Measurements from ENCODE around the gene RAI14. TPM values are rescaled to one million over a fixed set of nuclear protein-coding genes. Genes with fewer than 3 reads are reported as not detected.

The RAI14 gene
- total RNA-seq, 1 donor from 2014 or later, result 127 TPM

DNA sequence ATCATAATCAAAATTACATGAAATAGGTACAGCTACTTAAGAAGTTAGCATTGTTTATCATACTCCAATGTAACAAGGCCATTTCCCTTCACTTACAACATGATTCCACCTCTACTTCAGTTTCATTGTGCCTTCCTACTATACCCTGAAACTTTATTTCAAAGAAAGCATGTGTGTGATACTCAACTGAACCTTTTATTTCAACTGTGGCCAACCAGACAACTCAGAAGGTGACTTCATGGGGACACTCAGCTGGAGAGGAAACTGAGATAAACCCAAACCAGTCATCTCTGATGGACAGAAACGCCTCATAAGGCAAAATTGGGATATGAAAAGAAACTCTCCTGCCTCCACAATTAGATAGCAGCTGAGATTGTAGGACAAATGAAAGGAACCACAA, 177.0 kb downstream of the RAI14 start:
- H3K27ac Mint-ChIP-seq (ENCODE audit: unreplicated experiment), result no peak overlapping the region
- H3K27me3 Mint-ChIP-seq (ENCODE audit: unreplicated experiment), result peaks cover under 1% of the 10 kb centered on the region
- no peak overlapping the region for H3K4me3 Mint-ChIP-seq (ENCODE audit: unreplicated experiment)
- TF ChIP-seq, protein P1, sequence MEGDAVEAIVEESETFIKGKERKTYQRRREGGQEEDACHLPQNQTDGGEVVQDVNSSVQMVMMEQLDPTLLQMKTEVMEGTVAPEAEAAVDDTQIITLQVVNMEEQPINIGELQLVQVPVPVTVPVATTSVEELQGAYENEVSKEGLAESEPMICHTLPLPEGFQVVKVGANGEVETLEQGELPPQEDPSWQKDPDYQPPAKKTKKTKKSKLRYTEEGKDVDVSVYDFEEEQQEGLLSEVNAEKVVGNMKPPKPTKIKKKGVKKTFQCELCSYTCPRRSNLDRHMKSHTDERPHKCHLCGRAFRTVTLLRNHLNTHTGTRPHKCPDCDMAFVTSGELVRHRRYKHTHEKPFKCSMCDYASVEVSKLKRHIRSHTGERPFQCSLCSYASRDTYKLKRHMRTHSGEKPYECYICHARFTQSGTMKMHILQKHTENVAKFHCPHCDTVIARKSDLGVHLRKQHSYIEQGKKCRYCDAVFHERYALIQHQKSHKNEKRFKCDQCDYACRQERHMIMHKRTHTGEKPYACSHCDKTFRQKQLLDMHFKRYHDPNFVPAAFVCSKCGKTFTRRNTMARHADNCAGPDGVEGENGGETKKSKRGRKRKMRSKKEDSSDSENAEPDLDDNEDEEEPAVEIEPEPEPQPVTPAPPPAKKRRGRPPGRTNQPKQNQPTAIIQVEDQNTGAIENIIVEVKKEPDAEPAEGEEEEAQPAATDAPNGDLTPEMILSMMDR (IDR thresholded peaks at IDR 0.05; ENCODE audit: unreplicated experiment), result no peak
- H3K9me3 Mint-ChIP-seq (ENCODE audit: unreplicated experiment), result no peaks in the 10 kb centered on the region
- peaks cover 38% of the 10 kb centered on the region for H3K36me3 Mint-ChIP-seq (ENCODE audit: low read depth, unreplicated experiment)
- DNase-seq (ENCODE audit: low spot score), result no peak
- no peaks in the 10 kb centered on the region for H3K4me1 Mint-ChIP-seq (ENCODE audit: unreplicated experiment)

DNA sequence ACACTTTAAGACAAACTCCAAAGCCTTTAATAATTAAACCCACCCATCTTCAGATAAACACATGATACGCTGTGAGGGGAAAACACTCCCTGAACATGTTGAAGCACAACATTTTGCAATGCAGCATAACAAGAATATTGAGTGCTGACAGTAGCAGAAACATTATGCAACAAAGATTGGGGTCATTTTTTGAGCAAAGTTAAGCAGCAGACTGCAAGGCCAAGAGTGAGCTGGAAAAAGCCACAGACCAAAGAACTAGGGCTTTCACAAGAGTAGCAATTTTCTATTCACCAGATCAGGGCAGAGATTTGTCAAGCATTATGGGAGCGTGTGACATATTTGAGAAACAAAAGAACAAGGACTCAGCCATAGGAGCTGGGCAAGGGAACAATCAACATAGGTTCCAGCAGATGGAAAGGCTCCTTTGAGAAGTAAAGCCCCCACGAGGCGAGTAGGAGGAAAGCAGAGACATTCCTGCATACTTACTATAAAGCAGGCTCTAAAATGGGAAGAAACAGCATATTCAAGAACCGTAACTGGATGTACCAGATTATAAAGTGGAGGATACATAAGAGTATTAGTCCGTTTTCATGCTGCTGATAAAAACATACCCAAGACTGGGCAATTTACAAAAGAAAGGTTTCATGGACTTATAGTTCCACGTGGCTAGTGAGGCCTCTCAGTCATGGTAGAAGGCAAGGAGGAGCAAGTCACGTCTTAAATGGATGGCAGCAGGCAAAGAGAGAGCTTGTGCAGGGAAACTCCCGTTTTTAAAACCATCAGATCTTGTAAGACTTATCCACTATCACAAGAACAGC, 178.1 kb downstream of the RAI14 start:
- Mint-ChIP-seq H3K4me1 (ENCODE audit: unreplicated experiment) (peaks cover under 1% of the 10 kb centered on the region), H3K27me3 (ENCODE audit: unreplicated experiment) (peaks cover 3% of the 10 kb centered on the region), H3K4me3 (ENCODE audit: unreplicated experiment) (no peak overlapping the region), H3K9me3 (ENCODE audit: unreplicated experiment) (no peaks in the 10 kb centered on the region), H3K36me3 (ENCODE audit: low read depth, unreplicated experiment) (peaks cover 33% of the 10 kb centered on the region), H3K27ac (ENCODE audit: unreplicated experiment) (no peak overlapping the region)
- TF ChIP-seq, protein P1 (IDR thresholded peaks at IDR 0.05; ENCODE audit: unreplicated experiment), result no peak
- DNase-seq (ENCODE audit: low spot score), result no peak

DNA sequence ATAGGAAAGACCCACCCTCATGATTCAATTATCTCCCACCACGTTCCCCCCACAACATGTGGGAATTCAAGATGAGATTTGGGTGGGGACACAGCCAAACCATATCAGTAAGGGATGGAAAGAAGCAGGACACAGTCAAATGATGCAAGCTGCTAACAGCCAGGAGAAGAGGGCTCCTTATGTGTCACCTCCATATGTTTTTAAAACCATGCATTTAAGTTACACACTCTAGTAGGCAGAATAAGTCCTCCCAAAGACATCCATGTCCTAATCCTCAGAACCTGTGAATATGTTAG, 178.6 kb downstream of the RAI14 start:
- TF ChIP-seq, protein P1 (IDR thresholded peaks at IDR 0.05; ENCODE audit: unreplicated experiment), result no peak
- Mint-ChIP-seq H3K36me3 (ENCODE audit: low read depth, unreplicated experiment) (peaks cover 33% of the 10 kb centered on the region), H3K27ac (ENCODE audit: unreplicated experiment) (no peak overlapping the region)

DNA sequence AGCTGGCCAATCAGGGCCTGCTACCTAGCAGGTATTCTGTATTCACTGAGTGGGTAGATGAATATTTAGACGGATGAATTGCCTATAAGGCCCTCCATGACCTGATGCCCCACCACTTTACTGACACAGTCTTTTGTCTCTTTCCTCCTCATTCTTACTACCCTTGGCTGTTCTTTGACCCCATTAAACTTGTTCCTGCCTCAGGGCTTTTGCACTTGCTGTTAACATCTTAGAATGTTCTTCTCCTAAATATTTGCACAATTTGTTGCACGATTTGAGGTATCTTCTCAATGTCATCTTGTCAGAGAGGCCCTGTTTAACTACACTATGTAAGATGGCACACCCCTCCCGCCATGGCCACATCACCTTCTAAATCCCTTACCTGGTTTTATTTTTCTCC, 179.5 kb downstream of the RAI14 start:
- Mint-ChIP-seq H3K4me3 (ENCODE audit: unreplicated experiment) (no peak overlapping the region), H3K9me3 (ENCODE audit: unreplicated experiment) (no peaks in the 10 kb centered on the region), H3K4me1 (ENCODE audit: unreplicated experiment) (peaks cover 5% of the 10 kb centered on the region), H3K27ac (ENCODE audit: unreplicated experiment) (no peak overlapping the region), H3K36me3 (ENCODE audit: low read depth, unreplicated experiment) (peaks cover 28% of the 10 kb centered on the region), H3K27me3 (ENCODE audit: unreplicated experiment) (peaks cover 3% of the 10 kb centered on the region)
- TF ChIP-seq, protein P1 (IDR thresholded peaks at IDR 0.05; ENCODE audit: unreplicated experiment), result no peak
- DNase-seq (ENCODE audit: low spot score), result no peak

More for the DNA sequence above, 178.6 kb downstream of the RAI14 start:
- no peak for DNase-seq (ENCODE audit: low spot score)
- peaks cover 3% of the 10 kb centered on the region for H3K27me3 Mint-ChIP-seq (ENCODE audit: unreplicated experiment)
- peaks cover 5% of the 10 kb centered on the region for H3K4me1 Mint-ChIP-seq (ENCODE audit: unreplicated experiment)
- H3K4me3 Mint-ChIP-seq (ENCODE audit: unreplicated experiment), result no peak overlapping the region
- no peaks in the 10 kb centered on the region for H3K9me3 Mint-ChIP-seq (ENCODE audit: unreplicated experiment)
